GM12875 (cell line): Measurements from ENCODE around the gene C17orf67.
A peak's percentile ranks its signal among the peaks of the same experiment; 100 is the strongest.

ENCODE experiments used
- H3K4me3 ChIP-seq: one replicate; pipeline ENCODE4 v1.5.1; 2011; ENCODE audit warnings: low read depth, low read length, control low read depth
- TF ChIP-seq, protein P1 (sequence below): IDR thresholded peaks from 2 replicates; pipeline ENCODE4 v1.5.1; 2011; ENCODE audit warnings: low read depth, mild to moderate bottlenecking, control low read depth, inconsistent platforms, low read length, moderate library complexity, borderline replicate concordance; ENCODE audit not compliant: insufficient read depth

The C17orf67 gene

DNA sequence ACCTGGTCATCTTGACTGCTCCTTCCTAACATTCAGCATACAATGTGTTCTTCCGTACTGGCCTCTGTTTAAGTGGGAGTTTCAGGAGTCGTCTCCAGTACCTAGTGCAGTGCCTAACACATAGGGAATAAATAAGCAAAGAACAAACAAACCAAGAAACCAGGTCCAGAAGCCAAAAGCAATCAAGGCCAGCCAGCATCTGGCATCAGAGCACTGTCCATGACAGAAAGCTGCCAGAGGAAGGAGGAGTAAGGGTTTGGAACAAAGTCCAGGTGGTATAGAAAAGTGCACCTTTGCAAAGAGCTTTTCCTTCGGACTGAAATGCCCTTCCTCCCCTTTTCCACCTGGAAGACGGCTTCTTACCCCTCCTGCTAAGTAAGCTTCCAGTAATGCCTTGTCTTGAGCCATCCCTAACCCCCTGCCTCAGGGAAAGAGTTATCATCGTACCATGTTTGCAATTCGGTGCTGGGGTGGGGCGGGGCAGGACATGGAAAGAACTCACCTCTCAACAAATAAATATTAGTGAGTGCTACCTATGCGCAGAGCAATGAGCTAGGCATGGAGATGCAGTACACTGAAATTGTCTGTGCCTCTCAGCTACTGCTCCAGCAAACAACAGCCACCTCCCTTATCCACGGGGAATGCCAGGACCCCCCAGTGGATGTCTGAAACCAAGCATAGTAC is 47.6 kb downstream of the C17orf67 start:
- TF ChIP-seq, protein P1, sequence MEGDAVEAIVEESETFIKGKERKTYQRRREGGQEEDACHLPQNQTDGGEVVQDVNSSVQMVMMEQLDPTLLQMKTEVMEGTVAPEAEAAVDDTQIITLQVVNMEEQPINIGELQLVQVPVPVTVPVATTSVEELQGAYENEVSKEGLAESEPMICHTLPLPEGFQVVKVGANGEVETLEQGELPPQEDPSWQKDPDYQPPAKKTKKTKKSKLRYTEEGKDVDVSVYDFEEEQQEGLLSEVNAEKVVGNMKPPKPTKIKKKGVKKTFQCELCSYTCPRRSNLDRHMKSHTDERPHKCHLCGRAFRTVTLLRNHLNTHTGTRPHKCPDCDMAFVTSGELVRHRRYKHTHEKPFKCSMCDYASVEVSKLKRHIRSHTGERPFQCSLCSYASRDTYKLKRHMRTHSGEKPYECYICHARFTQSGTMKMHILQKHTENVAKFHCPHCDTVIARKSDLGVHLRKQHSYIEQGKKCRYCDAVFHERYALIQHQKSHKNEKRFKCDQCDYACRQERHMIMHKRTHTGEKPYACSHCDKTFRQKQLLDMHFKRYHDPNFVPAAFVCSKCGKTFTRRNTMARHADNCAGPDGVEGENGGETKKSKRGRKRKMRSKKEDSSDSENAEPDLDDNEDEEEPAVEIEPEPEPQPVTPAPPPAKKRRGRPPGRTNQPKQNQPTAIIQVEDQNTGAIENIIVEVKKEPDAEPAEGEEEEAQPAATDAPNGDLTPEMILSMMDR, result no peak

DNA sequence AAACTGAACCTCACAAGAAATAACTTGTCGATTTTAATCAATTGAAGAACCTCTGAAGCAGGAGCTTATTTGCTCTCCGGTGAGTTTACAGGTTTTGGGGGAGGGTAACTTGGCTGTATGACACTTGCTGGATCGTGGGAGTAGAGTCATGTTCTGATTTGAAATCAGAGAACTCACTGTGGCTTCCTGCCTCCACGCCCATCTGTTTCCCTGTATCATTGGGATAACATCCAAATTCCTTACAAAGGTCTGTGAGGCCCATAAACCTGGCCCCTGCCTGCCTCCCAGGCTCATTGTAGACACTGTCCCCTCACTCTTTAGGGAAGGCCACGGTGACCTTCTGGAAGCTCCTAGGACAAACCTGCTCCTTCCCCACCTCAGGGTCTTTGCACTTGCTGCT is 48.3 kb downstream of the C17orf67 start:
- TF ChIP-seq, protein P1, result no peak
- no peak overlapping the region for H3K4me3 ChIP-seq

More for the DNA sequence above, 47.6 kb downstream of the C17orf67 start:
- no peak overlapping the region for H3K4me3 ChIP-seq

DNA sequence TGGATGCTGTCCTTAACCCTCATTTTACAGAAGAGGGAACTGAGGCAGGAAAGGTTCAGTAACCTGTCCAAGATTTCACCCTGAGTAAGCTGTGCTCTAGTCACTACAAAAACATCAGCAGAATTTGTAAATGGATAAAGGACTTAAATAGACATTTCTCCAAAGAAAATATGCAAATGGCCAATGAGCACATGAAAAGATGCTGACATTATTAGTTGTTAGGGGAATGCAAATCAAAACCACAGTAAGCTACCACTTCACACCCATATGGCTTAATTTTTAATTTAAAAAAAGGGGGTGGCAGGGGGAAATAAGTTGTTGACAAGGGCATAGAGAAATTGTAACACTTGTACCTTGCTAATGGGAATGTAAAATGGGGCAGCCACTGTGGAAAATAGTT is 51.4 kb downstream of the C17orf67 start:
- TF ChIP-seq, protein P1, result no peak
- no peak overlapping the region for H3K4me3 ChIP-seq

DNA sequence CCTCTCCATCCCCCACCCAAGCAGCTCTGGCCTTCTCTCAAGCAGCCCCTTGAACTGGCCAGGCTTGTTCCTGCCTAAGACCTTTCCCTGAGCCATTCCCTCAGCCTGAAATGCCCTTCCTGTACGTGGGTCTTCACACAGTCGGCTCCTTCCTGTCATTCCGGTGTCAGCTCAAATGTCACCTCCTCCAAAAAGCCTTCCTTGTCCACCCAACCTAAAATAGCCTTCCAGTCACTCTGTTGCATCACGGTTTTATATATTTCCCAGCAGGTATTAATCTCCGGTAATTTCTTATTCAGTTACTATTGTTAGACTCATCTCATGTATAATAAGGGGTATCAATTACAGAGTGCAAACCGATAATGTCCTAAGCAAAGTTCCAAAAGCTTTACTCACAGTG is 51.8 kb downstream of the C17orf67 start:
- TF ChIP-seq, protein P1, result no peak
- H3K4me3 ChIP-seq, result no peak overlapping the region

DNA sequence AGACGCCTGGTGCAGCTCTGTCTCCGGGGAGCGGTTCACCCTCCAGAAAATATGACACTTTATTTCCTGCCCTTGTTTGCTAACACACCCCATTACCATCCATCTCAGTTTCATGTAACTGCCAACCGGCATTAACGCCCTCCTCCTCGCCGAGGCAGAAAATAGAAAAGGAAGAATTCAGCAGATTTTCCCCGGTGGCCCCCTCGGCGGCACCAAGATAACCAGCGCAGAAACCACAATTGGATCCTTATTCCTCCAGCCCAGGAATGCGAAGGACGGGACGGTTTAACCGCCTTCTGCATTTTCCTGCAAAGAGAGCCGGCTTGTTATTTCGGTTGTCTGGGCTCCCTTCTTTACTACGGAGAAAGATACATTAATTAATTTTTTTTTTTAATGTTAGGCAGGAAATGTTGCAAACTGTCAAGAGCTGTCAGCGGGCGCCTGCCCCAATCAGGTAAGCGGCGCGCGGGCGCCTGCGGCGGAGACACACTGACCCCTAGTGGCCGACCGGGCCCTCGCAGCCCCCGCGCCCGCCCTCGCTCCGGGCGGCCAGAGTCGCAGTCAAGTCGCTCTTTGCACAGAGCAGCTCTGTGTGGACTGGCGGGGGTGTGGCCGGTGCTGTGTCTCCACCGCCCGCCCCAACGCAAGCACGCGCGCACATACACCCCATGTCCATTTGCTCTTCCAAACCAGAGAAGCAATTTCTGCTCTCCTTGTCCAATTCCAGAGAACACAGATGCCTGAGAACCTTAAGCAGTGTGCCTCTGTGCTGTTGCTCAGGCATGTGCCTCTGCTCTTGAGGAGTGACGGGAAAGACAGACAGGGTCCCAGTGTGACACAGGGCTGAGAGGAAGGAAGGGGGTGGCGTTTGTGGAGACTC is 53.6 kb downstream of the C17orf67 start:
- TF ChIP-seq, protein P1, result peak; percentile 99
- H3K4me3 ChIP-seq, result no peak overlapping the region

DNA sequence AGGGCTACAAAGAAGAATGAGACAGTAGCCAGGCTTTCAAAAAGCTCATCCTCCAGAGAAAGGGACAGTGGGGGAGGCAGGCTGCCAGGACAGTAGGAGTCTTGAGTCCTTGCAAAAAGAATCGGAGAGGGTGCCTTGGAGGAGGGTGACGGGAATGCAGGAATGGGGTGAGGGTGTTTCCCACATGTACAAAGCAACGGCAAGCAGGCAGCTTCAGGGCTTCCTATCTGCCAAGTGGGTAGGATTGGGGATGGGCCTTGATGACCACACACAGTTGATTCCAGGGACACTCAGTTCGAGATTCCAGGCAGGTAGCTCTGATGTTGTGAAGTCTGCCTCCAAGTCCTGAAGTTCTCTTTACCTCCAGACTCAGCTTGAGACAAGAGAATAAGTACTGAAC is 54.4 kb downstream of the C17orf67 start:
- no peak overlapping the region for H3K4me3 ChIP-seq
- TF ChIP-seq, protein P1, result no peak
